ENCODE measurements around the gene TBATA.

Gene TBATA

DNA sequence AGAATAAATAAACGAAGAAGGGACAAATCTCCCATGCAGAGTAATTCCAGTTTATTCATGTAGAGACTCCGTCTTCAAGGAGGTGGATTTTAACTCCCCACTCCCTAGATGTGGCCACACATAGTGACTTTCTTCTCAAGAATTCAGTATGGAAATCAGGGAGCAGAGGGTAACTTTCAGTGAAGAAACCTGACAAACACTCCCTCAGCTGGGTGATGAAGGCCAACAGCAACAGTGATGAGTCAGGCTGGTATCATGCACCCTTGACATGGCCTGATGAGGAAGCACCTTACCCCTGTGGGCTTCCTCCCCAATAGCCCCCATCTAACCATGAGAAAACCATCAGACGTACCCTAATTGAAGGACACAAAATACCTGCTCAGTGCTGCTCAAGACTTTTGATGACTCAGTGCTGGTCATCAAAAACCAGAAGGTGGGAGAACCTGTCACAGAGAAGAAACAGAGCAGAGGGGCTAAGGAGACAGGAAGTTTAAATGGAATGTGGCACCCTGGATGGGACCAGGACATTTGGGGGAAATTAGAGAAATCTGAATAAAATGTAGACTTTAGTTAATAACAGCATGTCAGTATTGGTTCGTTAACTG is 62.3 kb downstream of the TBATA start:
- no peak for DNase-seq (ENCODE audit: low read depth in 3 of 3, low spot score in 1 of 3)
